HG03457 (cell line): ENCODE data around the gene CORO6.
"Not testable (repeated sequence)": the region's sequence is repeated elsewhere in the genome, so short reads cannot be mapped to it uniquely, and the experiment has no call there.

Experiments
- ATAC-seq: cut with Tn5 transposase; IDR thresholded peaks from one replicate; pipeline ENCODE4 v1.9.1; 2021; ENCODE audit warnings: moderate number of reproducible peaks; ENCODE audit not compliant: unreplicated experiment

Gene CORO6

GRCh38 chr17:29622337-29623282 is at the start of gene CORO6:
Gene CORO6, minus strand, starts transcription at chr17:29622912. Its CDS starts 1,491 bp downstream, at chr17:29621421.
- no peak for ATAC-seq

- no peak for ATAC-seq
These were observed 48.9 kb upstream of the CORO6 start for GRCh38 chr17:29671661-29672060.

- ATAC-seq, result no peak
These were observed 46.6 kb upstream of the CORO6 start for GRCh38 chr17:29669266-29669665.

- no peak for ATAC-seq
These were observed 45.3 kb upstream of the CORO6 start for GRCh38 chr17:29667969-29668368.

- no peak for ATAC-seq
These were observed 42.7 kb upstream of the CORO6 start for GRCh38 chr17:29665481-29665810.

GRCh38 chr17:29664743-29665480 is 42.2 kb upstream of the CORO6 start:
- no peak for ATAC-seq

- ATAC-seq, result no peak
These were observed 40.4 kb upstream of the CORO6 start for GRCh38 chr17:29663155-29663554.

- no peak for ATAC-seq
These were observed 38.5 kb upstream of the CORO6 start for GRCh38 chr17:29661213-29661612.

GRCh38 chr17:29659155-29659554 is 36.4 kb upstream of the CORO6 start:
- no peak for ATAC-seq

GRCh38 chr17:29655323-29655722 is 32.6 kb upstream of the CORO6 start:
- ATAC-seq, result no peak

GRCh38 chr17:29653995-29654714 is 31.4 kb upstream of the CORO6 start:
- ATAC-seq, result no peak

GRCh38 chr17:29652976-29653375 is 30.3 kb upstream of the CORO6 start:
- ATAC-seq, result no peak

- ATAC-seq, result not testable (repeated sequence)
These were observed 29.2 kb upstream of the CORO6 start for GRCh38 chr17:29651913-29652312.

- no peak for ATAC-seq
These were observed 27.7 kb upstream of the CORO6 start for GRCh38 chr17:29650396-29650795.

- no peak for ATAC-seq
These were observed 26.6 kb upstream of the CORO6 start for GRCh38 chr17:29649359-29649758.

GRCh38 chr17:29648005-29648404 is 25.3 kb upstream of the CORO6 start:
- ATAC-seq, result no peak

- ATAC-seq, result no peak
These were observed 22.9 kb upstream of the CORO6 start for GRCh38 chr17:29645515-29646051.

GRCh38 chr17:29643817-29644160 is 21.1 kb upstream of the CORO6 start:
- no peak for ATAC-seq

GRCh38 chr17:29642171-29642611 is 19.5 kb upstream of the CORO6 start:
- no peak for ATAC-seq

GRCh38 chr17:29640981-29641642 is 18.4 kb upstream of the CORO6 start:
- no peak for ATAC-seq

GRCh38 chr17:29640413-29640812 is 17.7 kb upstream of the CORO6 start:
- ATAC-seq, result no peak
